GM23338 (cell line): ENCODE measurements around the gene AP5M1. TPM values are rescaled to one million over a fixed set of nuclear protein-coding genes. Genes with fewer than 3 reads are reported as not detected.
"Not testable (repeated sequence)": the region's sequence is repeated elsewhere in the genome, so short reads cannot be mapped to it uniquely, and the experiment has no call there.

Experiments used
- ATAC-seq: fragments of 200-7000 bp; cut with Tn5 transposase; 3 replicates; pipeline ENCODE4 v1.9.1; 2020
- DNase-seq: peaks from one replicate; pipeline ENCODE4 v3.0.0-alpha.2; 2015; ENCODE audit warnings: low spot score
- H2AFZ ChIP-seq: fragments of 200-600 bp; sonication (generic); 2 replicates; pipeline ENCODE4 v1.8.0; 2016; ENCODE audit warnings: antibody characterized with exemption, mild to moderate bottlenecking, moderate library complexity
- H3F3A ChIP-seq: fragments of 200-600 bp; sonication (generic); replicated peaks from 2 replicates; pipeline ENCODE4 v1.8.0; 2017; ENCODE audit warnings: antibody characterized with exemption, mixed run types, low read depth
- H3K27ac ChIP-seq: fragments of 200-600 bp; sonication (generic); 2 replicates; pipeline ENCODE4 v1.6.1; 2016; ENCODE audit warnings: low read depth
- H3K27me3 ChIP-seq: fragments of 200-600 bp; sonication (generic); 2 replicates; pipeline ENCODE4 v1.8.0; 2016; ENCODE audit warnings: mild to moderate bottlenecking, mixed run types, moderate library complexity; ENCODE audit not compliant: insufficient read depth
- H3K36me3 ChIP-seq: fragments of 200-600 bp; sonication (generic); 2 replicates; pipeline ENCODE4 v1.8.0; 2016; ENCODE audit warnings: mild to moderate bottlenecking; ENCODE audit not compliant: insufficient read depth
- H3K4me1 ChIP-seq: fragments of 200-600 bp; sonication (generic); 2 replicates; pipeline ENCODE4 v1.8.0; 2016; ENCODE audit warnings: mild to moderate bottlenecking, moderate library complexity; ENCODE audit not compliant: insufficient read depth
- H3K4me2 ChIP-seq: fragments of 200-600 bp; sonication (generic); 2 replicates; pipeline ENCODE4 v1.7.1; 2017; ENCODE audit warnings: mixed run types
- H3K4me3 ChIP-seq: fragments of 200-600 bp; sonication (generic); 2 replicates; pipeline ENCODE4 v1.6.1; 2016; ENCODE audit warnings: mixed run types
- H3K79me2 ChIP-seq: fragments of 200-600 bp; sonication (generic); replicated peaks from 2 replicates; pipeline ENCODE4 v1.8.0; 2017; ENCODE audit warnings: mild to moderate bottlenecking; ENCODE audit not compliant: insufficient read depth
- H3K9me2 ChIP-seq: fragments of 200-600 bp; sonication (generic); 2 replicates; pipeline ENCODE4 v1.8.0; 2017; ENCODE audit not compliant: insufficient read depth
- H4K20me1 ChIP-seq: fragments of 200-600 bp; sonication (generic); replicated peaks from 2 replicates; pipeline ENCODE4 v1.8.0; 2017; ENCODE audit warnings: mild to moderate bottlenecking; ENCODE audit not compliant: insufficient read depth
- H3K27ac Mint-ChIP-seq: 2 replicates; pipeline ENCODE4 v1.8.0; 2020; ENCODE audit warnings: inconsistent platforms, mild to moderate bottlenecking, moderate library complexity, mixed read lengths
- H3K27me3 Mint-ChIP-seq: 3 replicates; pipeline ENCODE4 v1.8.0; 2022; ENCODE audit warnings: low read depth, mild to moderate bottlenecking, moderate library complexity, mixed read lengths, inconsistent platforms; ENCODE audit not compliant: insufficient read depth, poor library complexity
- H3K36me3 Mint-ChIP-seq: 3 replicates; pipeline ENCODE4 v1.8.0; 2021; ENCODE audit warnings: low read depth, mild to moderate bottlenecking, inconsistent platforms, moderate library complexity, mixed read lengths
- H3K4me1 Mint-ChIP-seq: 3 replicates; pipeline ENCODE4 v1.8.0; 2020; ENCODE audit warnings: mild to moderate bottlenecking, inconsistent platforms, mixed read lengths
- H3K4me3 Mint-ChIP-seq: 3 replicates; pipeline ENCODE4 v1.8.0; 2021; ENCODE audit warnings: moderate library complexity, mild to moderate bottlenecking, inconsistent platforms, mixed read lengths
- H3K9me3 Mint-ChIP-seq: 3 replicates; pipeline ENCODE4 v1.8.0; 2020; ENCODE audit warnings: moderate library complexity, mild to moderate bottlenecking, inconsistent platforms, mixed read lengths
- CREB1 ChIP-seq: fragments of 250-450 bp; sonication (Bioruptor Pico); IDR thresholded peaks from 2 replicates; pipeline ENCODE4 v1.5.0; 2020; ENCODE audit warnings: low read depth, mild to moderate bottlenecking, moderate library complexity
- EZH2 ChIP-seq: fragments of 200-600 bp; sonication (generic); IDR thresholded peaks from one replicate; pipeline ENCODE4 v1.8.0; 2017; ENCODE audit warnings: antibody characterized with exemption, mild to moderate bottlenecking, low read depth; ENCODE audit not compliant: unreplicated experiment
- EZH2phosphoT487 ChIP-seq: fragments of 200-600 bp; sonication (generic); IDR thresholded peaks from one replicate; pipeline ENCODE4 v1.8.1; 2018; ENCODE audit warnings: antibody characterized with exemption; ENCODE audit not compliant: unreplicated experiment
- NANOG ChIP-seq: IDR thresholded peaks from 2 replicates; pipeline ENCODE4 v1.6.1; 2016; ENCODE audit warnings: antibody characterized with exemption, borderline replicate concordance
- POLR2AphosphoS5 ChIP-seq: IDR thresholded peaks from 2 replicates; pipeline ENCODE4 v1.6.1; 2016; ENCODE audit warnings: antibody characterized with exemption, low read depth
- REST ChIP-seq: IDR thresholded peaks from one replicate; pipeline ENCODE4 v1.6.1; 2018; ENCODE audit warnings: antibody characterized with exemption; ENCODE audit not compliant: unreplicated experiment
- STAT1 ChIP-seq: IDR thresholded peaks from one replicate; pipeline ENCODE4 v1.6.1; 2016; ENCODE audit warnings: antibody characterized with exemption; ENCODE audit not compliant: unreplicated experiment
- polyA plus RNA-seq: library from polyadenylated mRNA; unstranded; fragments of >200 nt; fragmentation: Nextera tagmentation; extraction: Ambion mirVana; gene quantifications from 2 replicates; pipeline ENCODE4 v1.2.1, GENCODE V29; 2016
- total RNA-seq: library from RNA; depleted of rRNA; stranded (reverse); fragments of >200 nt; shearing (Covaris generic); gene quantifications from 2 replicates; pipeline ENCODE4 v1.2.3, GENCODE V29; 2014
- TF ChIP-seq, protein P1 (sequence below), 2 experiments: fragments of 200-600 bp in 1 of 2; sonication (generic) in 1 of 2; conservative IDR thresholded peaks; 2 replicates each; pipeline versions ENCODE4 v1.5.1 to v1.6.1; 2016 to 2017; ENCODE audit warnings: antibody characterized with exemption in 2 of 2, low read depth in 2 of 2, mild to moderate bottlenecking in 2 of 2, moderate library complexity in 1 of 2

The AP5M1 gene
- total and polyA plus RNA-seq, 2 experiments from 2014 or later, result 27.2 to 43.7 TPM

GRCh38 chr14:57332475-57332874 is 63.7 kb downstream of the AP5M1 start:
- not testable (repeated sequence) for H3K4me3 ChIP-seq, H3K27me3 Mint-ChIP-seq, H3K4me3 Mint-ChIP-seq, DNase-seq, H3K4me1 ChIP-seq, H3K27me3 ChIP-seq, H2AFZ ChIP-seq, H3K27ac ChIP-seq, H4K20me1 ChIP-seq, ATAC-seq, H3K79me2 ChIP-seq, H3K4me2 ChIP-seq, H3K9me2 ChIP-seq, H3K36me3 ChIP-seq, H3F3A ChIP-seq, H3K4me1 Mint-ChIP-seq, H3K27ac Mint-ChIP-seq
- Mint-ChIP-seq H3K36me3 (peaks cover 38% of the 10 kb centered on the region), H3K9me3 (peaks cover 46% of the 10 kb centered on the region)

GRCh38 chr14:57333726-57334125 is 65.0 kb downstream of the AP5M1 start:
- H2AFZ ChIP-seq, H3K9me2 ChIP-seq, H3K27me3 Mint-ChIP-seq, H3F3A ChIP-seq, H3K4me3 Mint-ChIP-seq, H3K27me3 ChIP-seq, H3K27ac ChIP-seq, H3K4me3 ChIP-seq, H3K4me1 ChIP-seq, H3K79me2 ChIP-seq, DNase-seq, H3K4me1 Mint-ChIP-seq, H3K4me2 ChIP-seq, H4K20me1 ChIP-seq, H3K36me3 ChIP-seq, H3K27ac Mint-ChIP-seq, ATAC-seq: not testable (repeated sequence)
- Mint-ChIP-seq H3K9me3 (peaks cover 46% of the 10 kb centered on the region), H3K36me3 (peaks cover 38% of the 10 kb centered on the region)

DNA sequence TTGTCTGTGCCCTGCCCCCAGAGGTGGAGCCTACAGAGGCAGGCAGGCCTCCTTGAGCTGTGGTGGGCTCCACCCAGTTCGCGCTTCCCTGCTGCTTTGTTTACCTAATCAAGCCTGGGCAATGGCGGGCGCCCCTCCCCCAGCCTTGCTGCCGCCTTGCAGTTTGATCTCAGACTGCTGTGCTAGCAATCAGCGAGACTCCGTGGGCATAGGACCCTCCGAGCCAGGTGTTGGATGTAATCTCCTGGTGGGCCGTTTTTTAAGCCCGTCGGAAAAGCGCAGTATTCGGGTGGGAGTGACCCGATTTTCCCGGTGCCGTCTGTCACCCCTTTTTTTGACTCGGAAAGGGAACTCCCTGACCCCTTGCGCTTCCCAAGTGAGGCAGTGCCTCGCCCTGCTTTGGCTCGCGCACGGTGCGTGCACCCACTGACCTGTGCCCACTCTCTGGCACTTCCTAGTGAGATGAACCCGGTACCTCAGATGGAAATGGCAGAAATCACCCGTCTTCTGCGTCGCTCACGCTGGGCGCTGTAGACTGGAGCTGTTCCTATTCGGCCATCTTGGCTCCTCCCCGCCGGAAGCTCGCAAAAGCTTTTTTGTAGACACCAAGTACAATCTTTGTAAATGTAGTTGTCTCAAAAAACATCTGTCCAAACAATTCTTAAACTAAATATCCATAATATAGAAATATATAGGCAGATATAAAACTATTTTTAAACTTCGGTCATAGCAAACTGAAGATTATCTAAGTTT is 75.0 kb downstream of the AP5M1 start:
- peak overlapping the region; percentile 96 for H3K27ac Mint-ChIP-seq
- H3K27me3 ChIP-seq, H3K4me1 Mint-ChIP-seq, H3K9me2 ChIP-seq, ATAC-seq, H3K79me2 ChIP-seq, H3F3A ChIP-seq, H3K36me3 ChIP-seq, H3K36me3 Mint-ChIP-seq, H3K27ac ChIP-seq, H3K4me1 ChIP-seq, H3K27me3 Mint-ChIP-seq, H4K20me1 ChIP-seq: not testable (repeated sequence)
- peak overlapping the region; percentile 83 for H3K4me3 Mint-ChIP-seq
- H3K4me3 ChIP-seq, result peak overlapping the region; percentile 55
- H3K4me2 ChIP-seq, result peak overlapping the region; percentile 64
- peak overlapping the region; percentile 78; the same call in 1 of the 2 replicates for H2AFZ ChIP-seq
- peaks cover 19% of the 10 kb centered on the region; the same call in 2 of the 3 replicates for H3K9me3 Mint-ChIP-seq
- DNase-seq, result peak; percentile 26

DNA sequence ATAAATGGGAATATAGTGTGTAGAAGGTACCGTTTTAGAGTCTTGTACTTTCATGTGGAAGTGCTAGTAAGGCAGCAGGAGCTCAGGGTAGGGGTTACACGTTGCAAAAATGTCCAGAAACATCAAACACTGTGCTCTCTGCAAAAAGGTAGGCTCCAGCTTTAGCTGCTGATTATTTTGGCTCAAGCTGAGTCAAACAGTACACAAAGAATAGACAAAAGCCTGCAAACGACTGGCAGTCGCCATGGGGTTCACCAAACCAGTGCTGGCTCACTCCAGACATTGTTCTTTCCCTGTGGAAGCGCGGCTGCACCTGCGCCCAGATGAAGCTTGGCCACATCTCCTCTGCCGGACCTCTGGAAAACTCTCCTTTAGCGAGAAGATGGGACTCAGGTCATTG is 76.3 kb downstream of the AP5M1 start:
- Histone ChIP-seq H3K79me2 (no peaks in the 10 kb centered on the region), H3K4me3 (no peak overlapping the region), H2AFZ (peak overlapping the region; percentile 76; the same call in 1 of the 2 replicates), H3K27ac (no peak overlapping the region), H3K27me3 (no peaks in the 10 kb centered on the region), H3F3A (no peaks in the 10 kb centered on the region), H3K9me2 (no peaks in the 10 kb centered on the region), H4K20me1 (no peaks in the 10 kb centered on the region), H3K36me3 (no peaks in the 10 kb centered on the region), H3K4me1 (0 out of 2 replicates have a peak, but pooled peaks cover 2% of the 10 kb centered on the region), H3K4me2 (no peak overlapping the region)
- H3K27me3 Mint-ChIP-seq, result no peaks in the 10 kb centered on the region
- peaks cover 19% of the 10 kb centered on the region; the same call in 2 of the 3 replicates for H3K9me3 Mint-ChIP-seq
- H3K27ac Mint-ChIP-seq, result no peak overlapping the region
- H3K4me1 Mint-ChIP-seq, result peaks cover 5% of the 10 kb centered on the region; the same call in 1 of the 3 replicates
- ATAC-seq, result no peak
- no peak overlapping the region for H3K4me3 Mint-ChIP-seq
- peaks cover 6% of the 10 kb centered on the region; the same call in 2 of the 3 replicates for H3K36me3 Mint-ChIP-seq
- no peak for DNase-seq
- TF ChIP-seq CREB1 (CRISPR knock-in tag) (no peak), EZH2 (no peak), POLR2AphosphoS5 (no peak), EZH2phosphoT487 (no peak), NANOG (no peak), REST (no peak), STAT1 (no peak)
- TF ChIP-seq, protein P1, sequence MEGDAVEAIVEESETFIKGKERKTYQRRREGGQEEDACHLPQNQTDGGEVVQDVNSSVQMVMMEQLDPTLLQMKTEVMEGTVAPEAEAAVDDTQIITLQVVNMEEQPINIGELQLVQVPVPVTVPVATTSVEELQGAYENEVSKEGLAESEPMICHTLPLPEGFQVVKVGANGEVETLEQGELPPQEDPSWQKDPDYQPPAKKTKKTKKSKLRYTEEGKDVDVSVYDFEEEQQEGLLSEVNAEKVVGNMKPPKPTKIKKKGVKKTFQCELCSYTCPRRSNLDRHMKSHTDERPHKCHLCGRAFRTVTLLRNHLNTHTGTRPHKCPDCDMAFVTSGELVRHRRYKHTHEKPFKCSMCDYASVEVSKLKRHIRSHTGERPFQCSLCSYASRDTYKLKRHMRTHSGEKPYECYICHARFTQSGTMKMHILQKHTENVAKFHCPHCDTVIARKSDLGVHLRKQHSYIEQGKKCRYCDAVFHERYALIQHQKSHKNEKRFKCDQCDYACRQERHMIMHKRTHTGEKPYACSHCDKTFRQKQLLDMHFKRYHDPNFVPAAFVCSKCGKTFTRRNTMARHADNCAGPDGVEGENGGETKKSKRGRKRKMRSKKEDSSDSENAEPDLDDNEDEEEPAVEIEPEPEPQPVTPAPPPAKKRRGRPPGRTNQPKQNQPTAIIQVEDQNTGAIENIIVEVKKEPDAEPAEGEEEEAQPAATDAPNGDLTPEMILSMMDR (conservative IDR thresholded peaks at IDR 0.05; ENCODE audit: low read depth in 2 of 2), result no peak
